Fibroblast of skin of left biceps (primary cell): ENCODE data around the gene CPNE4.
A peak's percentile ranks its signal among the peaks of the same experiment; 100 is the strongest.
"Not testable (repeated sequence)": the region's sequence is repeated elsewhere in the genome, so short reads cannot be mapped to it uniquely, and the experiment has no call there.

Experiments used
- DNase-seq, 2 experiments: peaks; one replicate each; pipeline ENCODE4 v3.0.0-alpha.2; 2013; ENCODE audit warnings: low read depth in 2 of 2

CPNE4 gene

GRCh38 chr3:132016061-132017041, 18.5 kb downstream of the CPNE4 start:
- DNase-seq = no peak

- no peak for DNase-seq
These were observed 20.7 kb downstream of the CPNE4 start for GRCh38 chr3:132014105-132014504.

GRCh38 chr3:132009241-132009640, 25.6 kb downstream of the CPNE4 start:
- DNase-seq = peak; percentile 17 to 24

- no peak for DNase-seq
These were observed 26.0 kb downstream of the CPNE4 start for GRCh38 chr3:132008837-132009236.

- no peak for DNase-seq
These were observed 27.2 kb downstream of the CPNE4 start for GRCh38 chr3:132007617-132008016.

- DNase-seq = no peak
These were observed 28.1 kb downstream of the CPNE4 start for GRCh38 chr3:132006605-132007204.

GRCh38 chr3:132004571-132004970, 30.2 kb downstream of the CPNE4 start:
- DNase-seq = peak; percentile 85 to 87

GRCh38 chr3:132003685-132004084, 31.1 kb downstream of the CPNE4 start:
- DNase-seq = no peak

GRCh38 chr3:132001999-132002398, 32.8 kb downstream of the CPNE4 start:
- no peak for DNase-seq

- DNase-seq = no peak
These were observed 33.8 kb downstream of the CPNE4 start for GRCh38 chr3:132001036-132001435.

- DNase-seq = no peak
These were observed 36.8 kb downstream of the CPNE4 start for GRCh38 chr3:131998027-131998426.

- DNase-seq = peak in 1 of 2 experiments; percentile 28
These were observed 38.9 kb downstream of the CPNE4 start for GRCh38 chr3:131995891-131996290.

- DNase-seq = no peak
These were observed 45.5 kb downstream of the CPNE4 start for GRCh38 chr3:131989318-131989717.

GRCh38 chr3:131988209-131988608, 46.6 kb downstream of the CPNE4 start:
- no peak for DNase-seq

- DNase-seq = no peak
These were observed 51.1 kb downstream of the CPNE4 start for GRCh38 chr3:131983689-131984088.

GRCh38 chr3:131981323-131981722, 53.5 kb downstream of the CPNE4 start:
- no peak for DNase-seq

- DNase-seq = no peak
These were observed 58.4 kb downstream of the CPNE4 start for GRCh38 chr3:131976448-131976847.

- DNase-seq = no peak
These were observed 59.8 kb downstream of the CPNE4 start for GRCh38 chr3:131975047-131975446.

GRCh38 chr3:131973731-131974130, 61.1 kb downstream of the CPNE4 start:
- DNase-seq = no peak

- no peak for DNase-seq
These were observed 62.3 kb downstream of the CPNE4 start for GRCh38 chr3:131972550-131972949.

- no peak for DNase-seq
These were observed 62.7 kb downstream of the CPNE4 start for GRCh38 chr3:131972091-131972490.

GRCh38 chr3:131963442-131963841, 71.4 kb downstream of the CPNE4 start:
- not testable (repeated sequence) for DNase-seq

GRCh38 chr3:131962982-131963381, 71.8 kb downstream of the CPNE4 start:
- no peak for DNase-seq
